HG03159 (cell line): Measurements from ENCODE around the gene C1orf210.

Experiments
- ATAC-seq: cut with Tn5 transposase; IDR thresholded peaks from one replicate; pipeline ENCODE4 v1.9.1; 2021; ENCODE audit warnings: mild to moderate bottlenecking, moderate library complexity; ENCODE audit not compliant: unreplicated experiment

The C1orf210 gene

DNA sequence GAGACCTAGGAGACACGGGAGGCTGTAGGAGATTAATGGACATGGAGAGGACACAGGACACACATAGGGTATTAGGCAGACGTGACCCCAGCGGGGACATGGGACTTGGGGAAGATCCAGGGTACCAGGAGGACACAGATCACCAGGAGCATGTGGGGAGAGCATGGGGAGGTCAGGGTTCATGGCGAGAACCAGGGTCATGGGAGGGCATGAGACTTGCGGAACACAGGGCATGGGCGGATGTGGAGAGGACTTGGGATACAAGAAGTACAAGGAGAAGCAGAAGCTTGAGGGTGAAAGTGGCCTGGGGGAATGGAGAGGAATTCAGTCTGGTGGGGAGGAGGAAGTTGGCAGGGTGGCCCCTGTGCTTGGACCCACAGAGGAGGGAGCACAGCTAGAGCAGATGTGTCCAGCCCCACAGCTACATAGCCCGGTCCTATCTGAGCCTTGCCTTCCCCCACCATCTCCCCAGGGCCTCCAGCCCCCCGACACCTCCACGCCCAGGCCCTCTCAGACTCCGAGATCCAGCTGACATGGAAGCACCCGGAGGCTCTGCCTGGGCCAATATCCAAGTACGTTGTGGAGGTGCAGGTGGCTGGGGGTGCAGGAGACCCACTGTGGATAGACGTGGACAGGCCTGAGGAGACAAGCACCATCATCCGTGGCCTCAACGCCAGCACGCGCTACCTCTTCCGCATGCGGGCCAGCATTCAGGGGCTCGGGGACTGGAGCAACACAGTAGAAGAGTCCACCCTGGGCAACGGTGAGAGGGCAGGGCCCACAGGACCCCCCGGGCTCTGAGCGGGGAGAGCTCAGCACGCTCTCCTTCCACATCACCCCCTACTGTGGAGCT is 27.5 kb upstream of the C1orf210 start:
- no peak for ATAC-seq

DNA sequence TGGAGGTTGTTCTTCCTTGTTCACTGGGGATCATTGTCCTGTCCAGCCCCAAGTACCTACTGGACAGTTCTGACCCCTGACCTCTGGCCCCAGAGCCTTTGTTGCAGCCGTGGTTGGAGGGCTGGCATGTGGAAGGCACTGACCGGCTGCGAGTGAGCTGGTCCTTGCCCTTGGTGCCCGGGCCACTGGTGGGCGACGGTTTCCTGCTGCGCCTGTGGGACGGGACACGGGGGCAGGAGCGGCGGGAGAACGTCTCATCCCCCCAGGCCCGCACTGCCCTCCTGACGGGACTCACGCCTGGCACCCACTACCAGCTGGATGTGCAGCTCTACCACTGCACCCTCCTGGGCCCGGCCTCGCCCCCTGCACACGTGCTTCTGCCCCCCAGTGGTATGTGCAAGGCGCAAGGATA is 26.8 kb upstream of the C1orf210 start:
- ATAC-seq: no peak

DNA sequence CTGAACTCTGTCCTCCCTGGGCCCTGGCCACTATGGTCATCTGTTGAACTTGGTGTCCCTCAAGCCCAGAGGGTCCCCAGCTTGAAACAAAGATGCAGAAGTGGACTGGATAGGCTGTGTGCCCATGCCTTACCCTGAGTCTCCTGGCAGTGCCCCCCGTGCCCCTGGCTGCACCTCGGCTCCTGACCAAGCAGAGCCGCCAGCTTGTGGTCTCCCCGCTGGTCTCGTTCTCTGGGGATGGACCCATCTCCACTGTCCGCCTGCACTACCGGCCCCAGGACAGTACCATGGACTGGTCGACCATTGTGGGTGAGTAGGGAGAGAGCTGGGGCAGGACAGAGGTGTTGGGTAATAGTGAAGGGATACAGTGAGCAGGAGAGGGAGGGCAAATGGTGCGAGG is 26.1 kb upstream of the C1orf210 start:
- ATAC-seq: no peak

DNA sequence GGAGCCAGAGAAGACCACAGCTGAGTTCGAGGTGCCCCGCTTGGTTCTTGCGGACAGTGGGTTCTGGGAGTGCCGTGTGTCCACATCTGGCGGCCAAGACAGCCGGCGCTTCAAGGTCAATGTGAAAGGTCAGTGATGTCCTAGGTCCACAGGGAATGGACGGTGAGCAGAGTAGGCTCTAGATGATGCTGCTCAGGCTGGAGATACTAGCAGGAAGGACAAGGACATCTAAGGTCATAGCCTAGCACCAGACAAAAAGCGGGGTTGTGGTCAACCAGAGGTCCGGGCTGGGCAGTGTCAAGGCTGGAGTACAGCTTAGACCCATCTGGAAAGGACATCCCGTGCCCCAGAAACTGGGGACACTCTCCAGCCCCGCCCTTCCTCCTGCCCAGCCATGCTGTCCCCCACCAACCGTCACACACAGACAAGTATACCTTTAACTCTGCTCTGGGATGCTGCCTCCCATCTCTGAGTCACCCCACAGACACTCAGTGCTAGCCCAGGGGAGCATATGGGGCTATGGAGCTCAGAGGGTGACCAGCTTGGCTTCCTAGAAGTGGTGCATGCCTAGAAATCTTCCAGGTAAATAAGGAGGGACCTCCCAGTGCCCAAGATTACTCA is 24.1 kb upstream of the C1orf210 start:
- ATAC-seq: no peak

DNA sequence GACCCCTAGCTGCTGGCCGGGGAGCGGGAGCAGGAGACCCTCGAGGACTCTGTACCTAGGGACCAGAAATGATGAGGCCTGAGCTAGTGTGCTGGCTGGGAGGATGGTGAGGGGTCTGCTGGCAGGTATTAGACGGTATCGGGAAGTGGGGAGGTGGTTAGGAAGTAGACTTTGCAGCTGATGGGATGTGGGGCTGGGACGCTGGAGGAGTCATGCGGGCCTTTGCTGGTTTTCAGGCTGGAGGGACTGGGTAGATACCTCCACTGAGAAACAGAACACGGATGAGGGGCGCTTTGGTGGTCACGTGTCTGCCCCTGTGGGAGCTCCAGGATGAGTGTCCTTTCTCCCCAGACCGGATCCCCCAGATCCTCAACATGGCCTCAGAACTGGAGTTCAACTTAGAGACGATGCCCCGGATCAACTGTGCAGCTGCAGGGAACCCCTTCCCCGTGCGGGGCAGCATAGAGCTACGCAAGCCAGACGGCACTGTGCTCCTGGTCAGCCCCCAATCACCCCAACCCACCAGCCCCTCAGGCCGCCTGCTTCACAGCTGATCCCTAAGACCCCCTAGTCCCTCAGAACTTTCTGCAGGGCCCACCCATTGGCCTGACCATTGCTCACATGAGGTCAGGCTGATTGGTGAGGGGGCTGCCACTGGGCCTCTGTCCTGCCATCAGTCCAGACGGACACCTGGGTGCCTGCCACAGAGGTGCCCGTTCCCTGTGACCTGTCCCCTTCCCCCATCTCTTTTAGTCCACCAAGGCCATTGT is 23.4 kb upstream of the C1orf210 start:
- no peak for ATAC-seq

DNA sequence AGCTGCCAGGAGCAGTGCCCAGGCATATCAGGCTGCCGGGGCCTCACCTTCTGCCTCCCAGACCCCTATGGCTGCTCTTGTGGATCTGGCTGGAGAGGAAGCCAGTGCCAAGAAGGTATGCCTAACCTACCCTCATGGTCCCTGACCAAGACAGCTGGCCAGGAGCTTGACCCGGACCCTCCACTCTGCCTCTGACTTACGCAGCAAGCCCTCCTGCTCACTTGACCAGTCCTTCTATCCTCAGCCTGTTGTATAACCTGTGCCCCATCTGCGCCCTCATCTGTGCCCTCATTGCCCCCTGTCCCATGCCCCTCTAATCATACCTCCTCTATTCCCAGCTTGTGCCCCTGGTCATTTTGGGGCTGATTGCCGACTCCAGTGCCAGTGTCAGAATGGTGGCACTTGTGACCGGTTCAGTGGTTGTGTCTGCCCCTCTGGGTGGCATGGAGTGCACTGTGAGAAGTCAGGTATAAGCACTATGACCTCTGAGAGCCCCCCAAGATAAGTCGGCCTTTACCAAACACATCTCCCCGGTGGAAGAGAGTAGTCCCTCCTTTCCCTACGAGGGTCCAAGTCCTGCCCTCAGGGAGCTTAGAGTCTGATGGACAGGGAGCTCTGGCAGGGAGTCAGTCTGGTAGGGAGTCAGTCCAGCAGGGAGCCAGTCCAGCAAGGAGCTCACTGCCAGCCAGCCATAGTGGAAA is 22.2 kb upstream of the C1orf210 start:
- no peak for ATAC-seq

DNA sequence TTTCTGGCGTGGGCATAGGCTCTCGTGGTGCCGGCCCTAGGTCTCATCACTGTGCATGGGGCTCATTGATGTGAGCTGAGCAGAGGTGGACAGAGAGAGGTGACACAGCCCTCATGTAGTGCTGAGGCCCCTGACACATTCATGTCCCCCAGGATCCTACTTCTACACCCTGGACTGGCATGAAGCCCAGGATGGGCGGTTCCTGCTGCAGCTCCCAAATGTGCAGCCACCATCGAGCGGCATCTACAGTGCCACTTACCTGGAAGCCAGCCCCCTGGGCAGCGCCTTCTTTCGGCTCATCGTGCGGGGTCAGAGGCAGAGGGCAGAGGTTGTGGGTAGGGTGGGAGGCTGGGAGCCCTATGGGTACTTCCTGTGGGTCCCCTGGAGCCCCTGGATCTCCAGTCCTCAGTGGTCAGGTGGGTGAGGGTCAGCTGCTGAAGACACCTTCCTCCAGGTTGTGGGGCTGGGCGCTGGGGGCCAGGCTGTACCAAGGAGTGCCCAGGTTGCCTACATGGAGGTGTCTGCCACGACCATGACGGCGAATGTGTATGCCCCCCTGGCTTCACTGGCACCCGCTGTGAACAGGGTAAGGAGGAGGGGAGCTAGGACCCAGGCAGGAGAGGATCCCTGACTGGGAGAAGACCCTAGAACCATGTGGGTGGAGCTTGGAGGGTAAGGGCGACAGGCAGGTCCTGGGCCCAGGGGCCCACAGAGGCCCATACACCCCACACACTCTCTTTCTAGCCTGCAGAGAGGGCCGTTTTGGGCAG is 21.5 kb upstream of the C1orf210 start:
- ATAC-seq: no peak

DNA sequence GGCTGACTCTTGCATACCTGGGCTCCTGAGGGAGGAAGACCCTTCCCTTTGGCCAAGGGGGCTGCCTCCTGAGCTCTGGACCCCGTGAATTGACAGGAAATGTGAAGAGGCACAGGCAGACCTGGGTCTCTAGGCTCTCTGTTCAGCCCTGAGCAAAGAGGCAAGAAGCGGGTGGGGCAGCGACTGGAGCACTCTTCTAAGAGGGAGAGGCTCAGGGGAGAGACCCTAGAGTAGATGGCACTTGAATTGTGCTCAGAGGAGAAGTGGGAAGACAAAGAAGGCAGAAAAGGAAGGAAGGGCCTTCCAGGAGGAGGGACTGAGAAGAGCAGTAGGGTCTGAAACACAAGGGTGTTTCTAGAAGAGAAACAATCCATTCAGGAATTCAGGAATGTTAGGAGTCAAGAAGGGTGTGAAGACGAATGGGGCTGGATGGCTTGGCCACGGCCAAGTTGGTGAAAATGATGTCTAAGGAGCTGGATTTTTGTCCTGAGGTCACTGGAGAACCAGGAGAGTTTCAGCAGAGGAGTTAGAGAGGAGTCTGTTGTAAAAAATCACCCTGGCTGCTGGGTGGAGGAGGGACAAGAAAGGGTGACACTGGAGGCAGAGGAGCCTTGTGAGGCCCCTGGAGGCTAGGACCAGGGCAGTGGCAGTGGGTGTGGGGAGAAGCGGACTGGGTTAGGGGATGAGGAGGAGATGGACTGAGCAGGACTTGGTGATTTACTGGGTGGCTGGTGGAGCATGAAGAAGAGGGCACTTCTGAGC is 20.7 kb upstream of the C1orf210 start:
- no peak for ATAC-seq

DNA sequence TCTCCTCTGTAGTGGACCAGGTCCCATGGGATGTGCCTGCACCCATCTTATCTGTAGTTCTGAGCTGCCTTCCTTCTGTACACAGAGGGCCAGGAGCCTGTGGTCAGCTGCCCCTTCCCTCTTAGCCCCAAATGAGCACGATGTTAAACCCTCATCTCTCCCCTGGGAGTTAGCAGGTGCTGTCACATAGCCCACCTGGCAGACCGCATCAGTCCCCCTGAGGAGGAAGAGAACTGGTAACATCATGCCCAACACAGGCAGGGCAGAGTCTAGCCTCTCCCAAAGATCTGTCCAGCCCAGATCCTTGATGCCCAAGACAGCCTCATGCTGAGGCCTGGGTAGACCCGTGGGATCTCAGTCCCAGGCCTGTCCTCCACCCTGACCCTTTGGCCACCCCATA is 20.1 kb upstream of the C1orf210 start:
- no peak for ATAC-seq

DNA sequence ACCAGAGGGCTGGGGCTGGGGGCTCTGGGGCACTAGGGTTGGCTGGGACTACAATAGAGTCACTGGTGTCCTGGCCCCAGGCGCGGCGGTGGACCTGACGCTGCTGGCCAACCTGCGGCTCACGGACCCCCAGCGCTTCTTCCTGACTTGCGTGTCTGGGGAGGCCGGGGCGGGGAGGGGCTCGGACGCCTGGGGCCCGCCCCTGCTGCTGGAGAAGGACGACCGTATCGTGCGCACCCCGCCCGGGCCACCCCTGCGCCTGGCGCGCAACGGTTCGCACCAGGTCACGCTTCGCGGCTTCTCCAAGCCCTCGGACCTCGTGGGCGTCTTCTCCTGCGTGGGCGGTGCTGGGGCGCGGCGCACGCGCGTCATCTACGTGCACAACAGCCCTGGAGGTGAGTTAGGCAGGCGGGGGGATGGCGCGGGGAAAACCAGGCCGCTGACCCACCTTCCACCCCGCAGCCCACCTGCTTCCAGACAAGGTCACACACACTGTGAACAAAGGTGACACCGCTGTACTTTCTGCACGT is 19.5 kb upstream of the C1orf210 start:
- ATAC-seq: no peak

DNA sequence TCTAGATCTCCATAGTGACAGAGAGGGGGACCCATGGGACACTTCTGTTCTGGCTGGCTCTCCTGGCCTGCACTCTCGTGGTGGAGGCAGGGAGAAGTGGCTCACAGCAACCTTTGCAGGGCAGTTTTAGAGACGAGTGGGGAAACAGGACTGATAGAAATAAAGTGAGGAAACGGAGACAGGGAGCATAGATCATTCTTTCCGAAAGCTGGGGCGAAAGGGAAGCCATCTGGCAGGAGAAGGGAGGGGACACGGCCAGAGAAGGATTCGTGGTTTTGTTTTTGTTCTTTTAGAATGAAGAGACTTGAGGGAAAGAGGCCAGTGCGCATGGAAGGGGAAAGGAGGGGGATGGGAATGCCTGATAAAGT is 18.9 kb upstream of the C1orf210 start:
- no peak for ATAC-seq

DNA sequence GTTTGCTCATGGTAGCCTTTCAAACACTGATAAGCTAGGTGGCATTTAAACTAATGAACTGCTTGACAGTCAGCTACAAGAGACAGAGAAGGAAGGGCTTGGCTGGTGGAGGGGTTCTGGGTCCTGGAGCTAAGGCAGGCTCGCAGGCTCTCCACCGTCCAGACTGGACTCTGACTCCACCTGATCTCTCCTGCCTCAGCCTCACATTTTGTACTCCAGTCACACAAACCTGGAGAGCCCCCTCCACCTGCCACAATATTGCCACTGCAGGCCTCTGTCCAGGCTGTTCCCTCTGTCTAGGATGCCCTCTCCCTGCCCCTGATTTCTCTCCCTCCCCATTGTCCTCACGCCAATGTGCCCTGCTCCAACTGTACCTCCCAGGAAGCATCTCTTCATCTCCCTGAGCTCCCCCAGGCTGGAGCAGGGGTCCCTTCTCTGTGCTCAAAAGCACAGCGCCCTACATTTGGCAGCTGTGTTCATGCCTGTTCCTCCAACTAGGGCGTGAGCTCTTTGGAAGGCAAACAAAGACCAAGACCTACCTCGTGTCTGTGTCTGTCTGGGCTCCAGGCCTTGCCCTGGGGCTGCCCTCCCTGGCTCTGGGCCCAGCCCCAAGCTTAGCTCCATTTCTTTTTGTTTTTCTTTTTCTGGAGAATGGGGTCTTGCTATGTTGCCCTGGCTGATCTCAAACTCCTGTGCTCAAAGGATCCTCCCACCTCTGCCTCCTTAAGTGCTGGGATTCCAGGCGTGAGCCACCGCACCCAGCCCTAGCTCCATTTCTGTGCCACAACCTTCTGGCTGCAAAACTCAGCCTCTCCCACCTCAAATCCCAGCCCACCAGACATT is 18.3 kb upstream of the C1orf210 start:
- no peak for ATAC-seq

DNA sequence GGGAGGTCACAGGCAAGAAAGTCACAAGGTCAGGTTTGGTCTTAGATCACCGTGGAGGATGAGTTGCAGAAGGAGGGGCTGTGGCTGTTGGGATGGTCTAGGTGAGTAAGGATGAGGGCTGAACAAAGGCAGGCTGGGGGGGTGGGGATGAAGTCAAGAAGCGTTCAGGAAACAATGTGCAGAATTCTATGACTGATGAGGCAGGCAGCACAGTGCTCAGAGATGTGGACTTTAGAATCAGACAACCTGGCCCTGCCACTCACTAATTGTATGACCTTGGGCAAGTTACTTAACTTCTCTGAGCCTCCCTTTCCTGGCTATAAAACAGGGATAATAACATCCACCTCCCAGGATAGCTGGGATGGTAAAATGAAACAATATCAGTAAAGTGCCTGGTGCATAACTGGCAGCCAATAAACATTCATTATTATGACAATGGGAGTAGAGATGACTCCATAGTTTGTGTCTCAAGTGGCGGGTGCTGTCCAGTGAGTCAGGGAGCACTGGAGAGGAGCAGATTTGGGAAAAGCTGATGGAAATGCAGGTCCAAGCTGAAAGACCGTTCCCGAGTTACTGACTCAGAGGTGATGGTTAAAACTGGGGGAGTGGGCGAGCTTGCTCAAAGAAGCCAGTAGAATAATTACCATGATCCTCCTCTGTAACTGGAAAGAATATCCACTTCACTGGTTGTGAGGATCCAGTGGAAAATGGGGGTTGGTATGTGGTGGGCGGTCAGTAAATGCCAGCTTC is 17.5 kb upstream of the C1orf210 start:
- ATAC-seq: no peak

DNA sequence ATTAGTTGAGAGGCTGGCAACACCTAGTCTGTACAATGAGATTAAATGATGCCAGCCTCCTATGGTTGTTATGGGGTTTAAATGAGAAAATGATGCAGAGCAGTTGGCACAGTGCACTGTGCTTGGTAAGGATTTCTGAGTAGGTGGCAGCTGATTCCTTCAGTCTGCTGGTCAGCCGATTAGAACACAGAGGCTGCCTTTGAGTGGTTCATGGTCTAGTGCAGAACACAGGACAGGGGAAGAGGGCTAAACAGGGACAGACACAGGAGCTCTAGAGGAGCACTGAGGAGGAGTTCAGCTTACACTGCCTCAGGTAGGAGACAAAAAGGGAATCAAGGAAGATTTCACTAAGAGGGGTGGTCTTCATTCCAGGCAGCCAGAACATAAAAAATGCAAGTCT is 16.8 kb upstream of the C1orf210 start:
- no peak for ATAC-seq

DNA sequence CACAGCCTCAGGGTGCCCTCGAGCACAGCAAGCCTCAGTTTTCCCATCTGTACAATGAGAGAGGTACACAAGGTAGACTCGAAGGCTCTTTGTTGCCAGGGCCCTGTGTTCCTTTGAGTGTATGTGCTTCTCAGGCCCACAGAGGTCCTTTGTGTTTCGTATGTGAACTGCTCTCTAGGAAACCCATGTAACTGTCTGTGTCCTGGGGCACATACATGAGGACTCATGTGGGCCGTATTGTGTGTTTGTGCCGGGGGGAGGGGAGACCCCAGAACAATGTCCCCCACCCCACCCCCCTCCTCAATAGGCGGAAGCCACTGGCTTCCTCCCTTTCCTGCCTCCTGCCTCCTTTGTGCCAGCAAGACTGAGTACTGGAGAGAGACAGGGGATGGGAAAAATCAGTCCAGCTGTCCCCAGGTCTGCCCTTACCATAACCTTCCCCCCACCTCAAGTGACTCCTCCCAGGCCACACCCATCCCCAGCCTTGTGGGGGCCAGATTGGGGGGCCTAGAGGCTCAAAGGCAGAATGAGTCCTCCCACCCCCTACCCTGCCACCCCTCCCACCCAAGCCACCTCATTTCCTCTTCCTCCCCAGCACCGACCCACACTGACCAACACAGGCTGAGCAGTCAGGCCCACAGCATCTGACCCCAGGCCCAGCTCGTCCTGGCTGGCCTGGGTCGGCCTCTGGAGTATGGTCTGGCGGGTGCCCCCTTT is 15.2 kb upstream of the C1orf210 start, which contains the start of gene TIE1:
TSS of gene TIE1 (plus strand) at position 605 of the 717 bp plus-strand sequence. CDS start at position 695, 90 bp downstream.
- no peak for ATAC-seq

DNA sequence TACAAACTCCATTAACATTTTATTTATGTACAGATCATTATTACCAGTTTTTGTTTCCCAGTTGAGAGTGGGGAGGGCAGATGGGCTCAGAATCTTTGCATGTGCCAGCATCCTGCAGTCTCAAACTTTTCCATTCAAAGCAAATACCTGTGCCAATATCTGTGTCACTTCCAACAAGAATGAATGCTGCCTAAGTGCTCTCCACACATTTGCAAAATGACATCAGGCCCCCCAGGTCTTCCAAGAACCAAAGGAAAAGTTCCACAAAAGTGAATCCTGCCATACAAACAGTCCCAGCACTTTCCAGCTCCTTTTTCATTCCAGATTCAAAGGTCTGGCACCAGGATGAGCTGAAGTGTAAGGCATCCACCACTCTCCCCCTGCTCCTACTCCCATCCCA is 13.7 kb upstream of the C1orf210 start:
- no peak for ATAC-seq

DNA sequence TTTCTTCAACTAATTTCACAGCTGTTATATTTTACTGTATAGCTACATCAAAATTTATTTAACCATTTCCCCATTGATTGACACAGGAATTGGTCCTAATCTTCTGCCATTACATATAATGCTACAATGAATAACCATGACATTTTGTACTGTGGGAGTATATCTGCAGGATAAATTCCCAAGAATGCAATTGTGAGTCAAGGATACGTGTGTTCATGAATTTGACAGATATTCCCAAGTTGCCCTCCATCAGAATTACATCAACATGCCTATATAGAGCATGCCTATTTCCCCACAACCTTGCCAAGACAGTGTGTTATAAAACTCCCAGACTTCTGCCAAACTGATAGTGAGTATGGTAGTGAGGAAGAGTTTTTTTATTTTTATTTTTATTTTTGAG is 12.7 kb upstream of the C1orf210 start:
- no peak for ATAC-seq
